Uterus (tissue), 4 donors: Measurements from ENCODE around the gene AGXT. TPM values are rescaled to one million over a fixed set of nuclear protein-coding genes. Genes with fewer than 3 reads are reported as not detected.
A peak's percentile ranks its signal among the peaks of the same experiment; 100 is the strongest.

Experiments used
- DNase-seq, 2 donors: peaks; one replicate each; pipeline ENCODE4 v3.0.0-alpha.2; 2019 to 2020
- H3K27ac ChIP-seq, 2 donors: fragments of 200-600 bp; sonication (generic); 1 replicate in 1 of 2; 2 replicates in 1 of 2; pipeline ENCODE4 v1.5.1; 2016 to 2018
- H3K27me3 ChIP-seq, 2 donors: fragments of 200-600 bp; sonication (generic); one replicate each; pipeline ENCODE4 v1.5.1; 2018 to 2019; ENCODE audit warnings: control low read depth in 1 of 2
- H3K36me3 ChIP-seq, 2 donors: fragments of 200-600 bp; sonication (generic); one replicate each; pipeline ENCODE4 v1.5.1; 2019; ENCODE audit warnings: control low read depth in 1 of 2
- H3K4me1 ChIP-seq, 2 donors: fragments of 200-600 bp; sonication (generic); one replicate each; pipeline ENCODE4 v1.5.1; 2018 to 2019; ENCODE audit warnings: control low read depth in 1 of 2
- H3K4me3 ChIP-seq, 2 donors: fragments of 200-600 bp; sonication (generic); 1 replicate in 1 of 2; 2 replicates in 1 of 2; pipeline ENCODE4 v1.5.1; 2018 to 2019; ENCODE audit warnings: mild to moderate bottlenecking in 1 of 2
- H3K9me3 ChIP-seq, 2 donors: fragments of 200-600 bp; sonication (generic); one replicate each; pipeline ENCODE4 v1.5.1; 2019; ENCODE audit warnings: control low read depth in 1 of 2
- CTCF ChIP-seq, 4 experiments: fragments of 200-600 bp in 2 of 4; fragments of 450-650 bp in 2 of 4; sonication (generic) in 2 of 4; IDR thresholded peaks; one replicate each; pipeline ENCODE4 v1.5.1; 2016 to 2019; ENCODE audit warnings: antibody characterized with exemption in 4 of 4, mild to moderate bottlenecking in 2 of 4, moderate library complexity in 1 of 4
- POLR2A ChIP-seq, 2 donors: fragments of 450-650 bp; IDR thresholded peaks; one replicate each; pipeline ENCODE4 v1.6.1; 2016; ENCODE audit warnings: antibody characterized with exemption in 2 of 2, mild to moderate bottlenecking in 1 of 2, moderate library complexity in 1 of 2
- intact Hi-C: fragments of 100-400 bp; cut with DNase I; formaldehyde crosslinking; loops from one replicate; pipeline ENCODE4 v1.15.1; 2023; ENCODE audit warnings: low total_unique reads
- total RNA-seq, 4 donors: library from RNA; depleted of rRNA in 3 of 4; stranded (reverse); fragments of >200 nt in 3 of 4; gene quantifications; one replicate each; pipeline versions ENCODE4 v1.1.0 to v1.2.4, GENCODE V29; 2014 to 2023
- donor health status: DM: yes; HTN: yes; CAD: no.

The AGXT gene
- total RNA-seq = not detected

- TF ChIP-seq POLR2A (IDR thresholded peaks at IDR 0.05) (no peak), CTCF (IDR thresholded peaks at IDR 0.05) (no peak)
- no peak within 1 kb of the TSS for H3K4me3 ChIP-seq
- intact Hi-C loops = no loop called here
- no peak within 1 kb of the TSS for H3K27ac ChIP-seq
- H3K36me3 ChIP-seq = no peaks in the 10 kb centered on the region
- no peaks in the 10 kb centered on the region for H3K4me1 ChIP-seq
- no peaks in the 10 kb centered on the region for H3K9me3 ChIP-seq
- no peaks in the 10 kb centered on the region for H3K27me3 ChIP-seq
- peak in 1 of 2 donors; percentile 24 for DNase-seq
These were observed at the start of gene AGXT for GRCh38 chr2:240868286-240869108. AGXT (plus strand) TSS chr2:240868824; CDS start chr2:240868866, 42 bp downstream.

- Histone ChIP-seq H3K36me3 (no peaks in the 10 kb centered on the region), H3K4me1 (peaks cover 0 to 19% of the 10 kb centered on the region in 2 donors), H3K9me3 (no peaks in the 10 kb centered on the region), H3K27me3 (peaks cover 11 to 15% of the 10 kb centered on the region in 2 donors), H3K27ac (no peak overlapping the region), H3K4me3 (no peak overlapping the region)
- DNase-seq = no peak
- no peak for TF ChIP-seq CTCF (IDR thresholded peaks at IDR 0.05)
- intact Hi-C loops = no loop called here
These were observed 49.3 kb upstream of the AGXT start for GRCh38 chr2:240819126-240819857.

GRCh38 chr2:240819858-240820606 is 48.6 kb upstream of the AGXT start, which contains the start of gene KIF1A:
KIF1A (minus strand) TSS chr2:240820219; CDS start chr2:240797752, 22,467 bp downstream.
- Histone ChIP-seq H3K27ac (no peak within 1 kb of the TSS), H3K9me3 (no peaks in the 10 kb centered on the region), H3K4me1 (peaks cover 0 to 19% of the 10 kb centered on the region in 2 donors), H3K4me3 (no peak within 1 kb of the TSS), H3K36me3 (no peaks in the 10 kb centered on the region), H3K27me3 (peaks cover 11 to 17% of the 10 kb centered on the region in 2 donors)
- intact Hi-C loops = no loop called here
- TF ChIP-seq CTCF (IDR thresholded peaks at IDR 0.05) (no peak), POLR2A (IDR thresholded peaks at IDR 0.05) (no peak)
- DNase-seq = no peak

GRCh38 chr2:240820607-240821428 is 47.8 kb upstream of the AGXT start:
- no peak overlapping the region for H3K4me3 ChIP-seq
- peaks cover 11 to 23% of the 10 kb centered on the region in 2 donors for H3K27me3 ChIP-seq
- no peak for DNase-seq
- H3K4me1 ChIP-seq = peaks cover 0 to 19% of the 10 kb centered on the region in 2 donors
- no peaks in the 10 kb centered on the region for H3K36me3 ChIP-seq
- TF ChIP-seq CTCF (IDR thresholded peaks at IDR 0.05) = no peak
- TF ChIP-seq POLR2A (IDR thresholded peaks at IDR 0.05) = no peak
- intact Hi-C loops = no loop called here
- H3K9me3 ChIP-seq = no peaks in the 10 kb centered on the region
- H3K27ac ChIP-seq = no peak overlapping the region
